Measurements from ENCODE around the gene TCHP.

DNA sequence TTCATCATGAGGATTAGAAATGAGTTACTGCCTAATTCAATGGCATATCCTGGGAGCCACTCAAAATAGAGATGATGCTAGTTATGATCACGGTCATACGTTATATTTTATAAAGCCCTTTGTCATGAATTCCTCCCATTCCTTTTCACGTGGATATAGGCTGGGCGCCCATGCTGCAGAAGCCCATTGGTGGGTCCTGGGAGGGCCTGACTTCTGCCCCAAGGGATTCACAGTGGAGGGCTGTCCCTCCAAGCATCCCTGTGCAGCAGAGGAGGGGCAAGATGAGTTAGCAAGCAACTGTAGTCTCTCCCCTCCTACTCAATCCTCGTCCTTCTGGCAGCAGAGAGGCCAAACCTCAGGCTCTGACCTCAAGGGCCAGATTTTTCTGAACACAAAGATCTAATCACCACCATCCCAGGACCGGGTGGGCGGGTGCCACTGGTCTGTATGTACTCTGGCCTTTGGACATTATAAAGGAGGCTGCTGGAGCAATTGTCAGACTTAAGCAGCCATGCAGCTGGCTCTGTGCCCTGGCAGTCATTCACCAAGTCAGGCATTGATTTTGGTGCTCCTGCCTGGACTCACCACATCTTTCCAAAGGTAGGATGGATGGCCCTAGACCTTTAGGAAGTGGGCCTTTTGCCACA, 28.3 kb upstream of the TCHP start:
- TF ChIP-seq POLR2A (IDR thresholded peaks at IDR 0.05; ENCODE audit: low read length) (no peak), GATA1 (IDR thresholded peaks at IDR 0.05; ENCODE audit: low read depth, low read length) (no peak)
